Amniotic stem cell (primary cell): Measurements from ENCODE around the gene CCSAP.
"Not testable (repeated sequence)": the region's sequence is repeated elsewhere in the genome, so short reads cannot be mapped to it uniquely, and the experiment has no call there.

Experiments used
- DNase-seq: peaks from one replicate; lab custom pipeline; 2025; lab: John Stamatoyannopoulos, UW

Gene CCSAP

DNA sequence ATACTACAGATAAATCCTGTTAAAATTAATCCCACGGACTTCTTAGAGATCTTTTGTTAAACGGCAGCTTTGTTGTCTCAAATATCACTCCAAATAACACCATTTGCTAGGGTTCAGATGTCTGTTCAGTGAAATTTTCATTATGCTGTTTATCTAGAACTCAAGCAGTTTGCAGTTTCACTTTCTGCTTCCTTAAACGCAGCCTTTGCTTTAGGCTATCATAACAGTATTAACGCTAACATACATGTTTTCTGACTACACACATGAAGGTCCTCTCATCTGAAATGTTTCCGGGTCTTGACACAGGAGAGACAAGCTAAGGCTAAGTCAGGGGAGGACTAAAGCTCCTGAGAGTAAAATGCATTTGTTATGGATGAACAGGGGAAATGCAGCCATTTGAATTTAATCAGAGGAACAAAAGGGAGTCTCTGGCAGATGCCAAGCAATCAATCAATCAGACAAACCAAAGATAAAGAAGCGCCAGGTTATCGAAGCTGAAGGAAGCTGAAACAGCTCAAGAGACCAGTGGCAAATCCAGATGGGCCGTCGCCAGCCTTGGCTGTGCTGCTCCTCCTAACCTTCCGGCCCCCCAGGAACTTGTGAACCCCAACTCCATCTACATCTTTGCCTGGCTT, 16.9 kb downstream of the CCSAP start:
- DNase-seq: no peak

- DNase-seq: no peak
These were observed 17.4 kb downstream of the CCSAP start for GRCh38 chr1:229325401-229325800.

DNA sequence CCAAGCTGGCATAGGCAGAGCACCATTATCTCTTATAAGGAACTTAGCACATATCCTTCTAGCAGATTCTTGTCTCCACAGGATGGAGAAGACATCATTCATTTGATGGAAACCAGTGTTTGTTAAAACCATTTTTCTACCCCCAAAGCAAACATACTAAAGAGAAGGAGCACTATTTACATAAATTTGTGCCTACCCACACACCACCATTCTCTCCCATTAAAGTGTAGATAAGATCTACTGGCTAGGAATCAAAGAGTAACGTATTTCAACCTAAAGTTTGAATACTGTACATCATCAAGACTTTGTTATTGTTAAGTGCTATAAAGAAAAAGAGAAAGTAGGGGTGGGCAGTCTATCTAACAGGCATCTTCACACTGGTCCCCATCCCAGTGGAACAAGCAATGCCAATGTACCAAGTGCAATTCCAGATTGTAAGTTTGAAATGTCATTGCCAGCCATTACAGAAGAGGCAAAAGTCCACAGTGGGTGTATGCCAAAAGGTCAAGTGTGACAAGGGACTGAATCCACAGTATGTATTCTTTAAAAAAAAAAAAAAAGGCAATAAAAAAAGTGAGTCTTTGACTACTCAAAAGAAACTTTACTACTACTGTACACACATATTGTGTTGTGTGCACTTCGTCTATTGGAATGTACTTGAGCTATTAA, 18.8 kb downstream of the CCSAP start:
- no peak for DNase-seq

GRCh38 chr1:229323201-229323600, 19.6 kb downstream of the CCSAP start:
- no peak for DNase-seq

- no peak for DNase-seq
These were observed 23.4 kb downstream of the CCSAP start for GRCh38 chr1:229319487-229319886.

DNA sequence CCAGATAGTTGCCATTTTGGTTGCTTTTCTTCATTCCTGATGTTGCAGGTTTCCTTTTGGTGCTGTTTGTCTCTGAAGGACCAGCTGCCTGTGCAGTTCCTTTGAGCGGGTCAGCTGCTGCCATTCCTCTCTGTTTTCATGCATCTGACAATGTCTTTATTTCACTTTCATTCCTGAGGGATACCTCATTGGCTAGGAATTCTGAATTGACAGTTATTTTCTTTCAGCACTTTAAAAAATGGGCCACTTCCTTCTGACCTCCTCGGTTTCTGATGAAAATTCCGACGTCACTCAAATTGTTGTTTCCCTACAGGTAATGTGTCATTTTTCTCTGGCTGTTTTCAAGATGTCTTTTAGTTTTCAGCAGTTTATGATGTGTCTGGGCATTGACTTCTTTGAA, 24.8 kb downstream of the CCSAP start:
- no peak for DNase-seq

- DNase-seq: no peak
These were observed 26.7 kb downstream of the CCSAP start for GRCh38 chr1:229316166-229316565.

GRCh38 chr1:229310833-229311232, 32.0 kb downstream of the CCSAP start:
- no peak for DNase-seq

- DNase-seq: no peak
These were observed 33.2 kb downstream of the CCSAP start for GRCh38 chr1:229309684-229310083.

- DNase-seq: no peak
These were observed 33.8 kb downstream of the CCSAP start for GRCh38 chr1:229309074-229309473.

GRCh38 chr1:229305392-229305791, 37.5 kb downstream of the CCSAP start:
- no peak for DNase-seq

- DNase-seq: no peak
These were observed 39.0 kb downstream of the CCSAP start for GRCh38 chr1:229303855-229304254.

DNA sequence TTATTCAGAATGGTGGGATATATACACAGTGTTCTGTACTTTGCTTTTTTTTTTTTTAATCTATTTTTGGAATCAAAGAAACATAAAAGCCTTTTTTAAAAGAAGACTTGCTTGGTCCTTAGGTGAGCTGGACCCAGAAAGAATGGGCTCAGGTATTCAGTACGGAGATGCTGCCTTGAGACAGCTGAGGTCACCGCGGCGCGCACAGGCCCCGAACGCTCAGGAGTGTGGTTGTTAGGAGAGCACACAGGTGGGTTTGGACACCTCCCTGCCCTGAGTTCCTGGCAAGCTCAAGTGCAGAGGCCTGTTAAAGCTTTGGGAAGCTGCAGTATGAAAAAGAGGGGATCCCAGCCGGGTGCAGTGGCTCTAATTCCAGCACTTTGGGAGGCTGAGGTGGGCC, 40.1 kb downstream of the CCSAP start:
- no peak for DNase-seq

DNA sequence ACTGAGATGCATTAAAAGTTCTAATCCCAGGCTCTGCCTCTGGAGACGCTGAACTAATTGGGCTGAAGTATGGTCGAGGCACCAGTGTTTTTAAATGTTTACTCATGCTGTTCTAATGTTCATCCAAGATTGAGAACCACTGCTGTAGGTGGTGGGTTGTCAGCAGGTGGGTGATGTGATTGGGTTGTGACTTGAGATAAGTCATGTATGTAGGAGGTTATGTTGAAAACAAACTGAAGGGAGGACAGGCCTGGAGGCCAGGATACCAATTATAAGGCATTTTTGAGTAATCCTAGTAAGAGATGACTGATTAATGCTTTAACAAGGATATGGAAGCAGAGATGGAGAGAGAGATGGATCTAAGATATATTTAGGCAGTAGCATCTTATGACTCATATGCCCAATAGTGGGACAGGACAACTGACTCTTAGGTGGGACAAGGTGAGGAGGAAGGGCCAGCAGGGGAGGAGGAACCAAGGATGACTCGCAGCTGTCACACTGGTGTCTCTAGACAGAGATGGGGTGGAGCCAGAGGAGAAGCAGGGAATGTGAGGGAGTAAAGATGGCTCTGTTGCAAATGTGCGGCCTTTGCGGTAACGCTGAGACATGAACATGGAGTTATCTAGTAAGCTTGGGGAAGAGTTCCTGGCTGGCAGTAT, 42.6 kb downstream of the CCSAP start:
- DNase-seq: no peak

DNA sequence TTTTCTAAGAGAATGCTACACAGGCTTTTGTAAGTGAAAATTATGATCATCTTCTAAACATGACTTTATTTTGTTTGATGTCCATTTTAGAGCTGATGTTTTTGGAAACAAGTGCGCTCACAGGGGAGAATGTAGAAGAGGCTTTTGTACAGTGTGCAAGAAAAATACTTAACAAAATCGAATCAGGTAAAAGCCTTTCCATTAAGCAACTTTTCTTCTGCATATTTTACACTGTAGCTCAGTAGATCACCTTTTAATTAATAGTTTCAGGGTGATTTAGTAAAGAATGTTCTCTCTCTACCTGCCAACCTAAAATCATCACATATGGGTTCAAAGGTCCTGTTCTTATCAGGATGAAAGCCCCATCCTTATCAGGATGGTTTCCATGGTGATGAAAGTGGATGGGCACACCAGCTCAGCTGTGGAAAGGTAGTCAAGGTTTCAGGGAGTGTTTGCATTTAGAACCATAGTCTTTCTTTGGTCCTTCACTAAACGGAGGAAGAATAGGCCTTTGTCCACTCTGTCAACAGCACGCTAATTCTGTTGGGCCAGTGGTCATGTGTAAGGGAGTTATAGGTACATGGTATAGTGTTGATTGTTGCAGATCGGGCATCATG, 43.9 kb downstream of the CCSAP start:
- DNase-seq: no peak

- DNase-seq: no peak
These were observed 44.4 kb downstream of the CCSAP start for GRCh38 chr1:229298420-229298819.

GRCh38 chr1:229297746-229298145, 45.1 kb downstream of the CCSAP start:
- DNase-seq: no peak

DNA sequence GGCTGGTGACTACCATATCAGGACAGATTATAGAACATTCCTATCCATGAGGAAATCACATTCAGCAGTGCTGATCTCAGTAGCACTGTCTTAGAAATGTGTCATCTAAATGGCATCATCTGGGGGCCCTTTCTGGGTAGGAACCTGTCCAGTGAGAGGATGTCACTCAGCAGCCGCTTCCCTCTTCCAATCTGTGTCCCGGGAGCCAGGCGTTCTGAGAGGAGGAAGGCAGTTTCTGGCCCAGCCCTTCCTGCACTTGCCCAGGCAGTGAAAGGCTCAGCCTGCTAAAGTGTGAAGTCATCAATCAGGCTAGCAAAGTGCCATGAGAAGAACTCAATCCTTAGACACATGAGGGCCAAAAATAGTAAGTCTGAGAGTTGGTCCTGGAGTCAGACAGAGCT, 46.3 kb downstream of the CCSAP start:
- no peak for DNase-seq

GRCh38 chr1:229295745-229296144, 47.1 kb downstream of the CCSAP start:
- DNase-seq: no peak

- DNase-seq: no peak
These were observed 49.2 kb downstream of the CCSAP start for GRCh38 chr1:229293528-229294204.

DNA sequence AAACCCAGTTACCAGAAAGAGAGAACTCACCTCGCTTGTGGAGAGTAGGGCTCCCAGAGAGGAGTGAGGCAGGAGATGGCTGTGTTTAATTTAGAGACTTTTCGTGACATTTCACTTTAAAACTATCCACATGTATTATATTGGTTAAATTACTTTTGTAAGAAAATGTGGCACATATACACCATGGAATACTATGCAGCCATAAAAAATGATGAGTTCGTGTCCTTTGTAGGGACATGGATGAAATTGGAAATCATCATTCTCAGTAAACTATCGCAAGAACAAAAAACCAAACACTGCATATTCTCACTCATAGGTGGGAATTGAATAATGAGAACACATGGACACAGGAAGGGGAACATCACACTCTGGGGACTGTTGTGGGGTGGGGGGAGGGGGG, 51.2 kb downstream of the CCSAP start:
- DNase-seq: not testable (repeated sequence)

DNA sequence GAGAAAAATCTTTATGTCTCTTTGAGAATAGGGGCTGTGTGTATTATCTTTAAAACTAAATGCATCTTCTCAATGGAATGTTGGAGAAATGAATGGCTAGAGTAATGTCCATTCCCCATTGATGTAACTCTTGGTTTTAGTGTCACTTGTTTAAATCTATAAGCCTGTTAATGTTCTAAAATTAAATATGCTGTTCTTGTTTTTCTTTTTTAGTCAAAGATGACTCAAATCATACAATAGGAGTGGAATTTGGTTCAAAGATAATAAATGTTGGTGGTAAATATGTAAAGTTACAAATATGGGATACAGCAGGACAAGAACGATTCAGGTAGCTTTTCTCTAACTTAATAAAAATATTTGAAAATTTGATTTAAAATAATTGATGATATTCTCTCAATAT, 54.3 kb downstream of the CCSAP start:
- DNase-seq: no peak

- DNase-seq: no peak
These were observed 55.6 kb downstream of the CCSAP start for GRCh38 chr1:229287267-229287666.
